Parathyroid adenoma (tissue), 2 donors: ENCODE measurements around the gene NHS.

ENCODE experiments used
- H2AFZ ChIP-seq: fragments of 300-600 bp; sonication (generic); one replicate; pipeline ENCODE4 v1.7.0; 2017; ENCODE audit warnings: antibody characterized with exemption, mild to moderate bottlenecking
- H3K27ac ChIP-seq: fragments of 300-600 bp; sonication (generic); one replicate; pipeline ENCODE4 v1.7.0; 2017
- H3K27me3 ChIP-seq: fragments of 300-600 bp; sonication (generic); one replicate; pipeline ENCODE4 v1.7.0; 2017; ENCODE audit warnings: low read length; ENCODE audit not compliant: control insufficient read depth, insufficient read depth
- H3K36me3 ChIP-seq: fragments of 300-600 bp; sonication (generic); one replicate; pipeline ENCODE4 v1.7.0; 2017; ENCODE audit warnings: low read length; ENCODE audit not compliant: control insufficient read depth, insufficient read depth
- H3K4me1 ChIP-seq: fragments of 300-600 bp; sonication (generic); one replicate; pipeline ENCODE4 v1.7.0; 2017; ENCODE audit warnings: control low read depth
- H3K4me2 ChIP-seq: fragments of 300-600 bp; sonication (generic); one replicate; pipeline ENCODE4 v1.7.0; 2017; ENCODE audit warnings: low read length
- H3K4me3 ChIP-seq: fragments of 300-600 bp; sonication (generic); one replicate; pipeline ENCODE4 v1.7.0; 2017; ENCODE audit warnings: low read depth, low read length
- H3K79me2 ChIP-seq: fragments of 300-600 bp; sonication (generic); one replicate; pipeline ENCODE4 v1.7.0; 2017; ENCODE audit warnings: control low read depth
- H3K9ac ChIP-seq: fragments of 300-600 bp; sonication (generic); one replicate; pipeline ENCODE4 v1.7.0; 2017; ENCODE audit warnings: mild to moderate bottlenecking
- H3K9me3 ChIP-seq: fragments of 300-600 bp; sonication (generic); one replicate; pipeline ENCODE4 v1.7.0; 2017; ENCODE audit warnings: low read length; ENCODE audit not compliant: control insufficient read depth
- CTCF ChIP-seq: fragments of 300-600 bp; sonication (generic); IDR thresholded peaks from one replicate; pipeline ENCODE4 v1.7.0; 2017; ENCODE audit warnings: antibody characterized with exemption, mild to moderate bottlenecking
- donor health status: primary hyperparathyroidism.

Gene NHS

GRCh38 chrX:17732138-17732783, 357.3 kb downstream of the NHS start:
- no peaks in the 10 kb centered on the region for H3K36me3 ChIP-seq
- H3K27me3 ChIP-seq: no peaks in the 10 kb centered on the region
- no peak overlapping the region for H3K9ac ChIP-seq
- H3K4me1 ChIP-seq: no peaks in the 10 kb centered on the region
- H3K9me3 ChIP-seq: no peaks in the 10 kb centered on the region
- no peak overlapping the region for H3K4me2 ChIP-seq
- no peaks in the 10 kb centered on the region for H3K79me2 ChIP-seq
- H3K27ac ChIP-seq: no peak overlapping the region
- no peak for TF ChIP-seq CTCF
- no peak overlapping the region for H2AFZ ChIP-seq
- no peak overlapping the region for H3K4me3 ChIP-seq

- H3K9ac ChIP-seq: no peak overlapping the region
- H3K27me3 ChIP-seq: no peaks in the 10 kb centered on the region
- H3K9me3 ChIP-seq: no peaks in the 10 kb centered on the region
- no peak overlapping the region for H3K4me2 ChIP-seq
- no peak for TF ChIP-seq CTCF
- H3K36me3 ChIP-seq: no peaks in the 10 kb centered on the region
- H3K4me3 ChIP-seq: no peak overlapping the region
- H3K4me1 ChIP-seq: no peaks in the 10 kb centered on the region
- peaks cover 1% of the 10 kb centered on the region for H3K79me2 ChIP-seq
- H2AFZ ChIP-seq: peak overlapping the region; percentile 74
- H3K27ac ChIP-seq: peak overlapping the region; percentile 75
These were observed 360.4 kb downstream of the NHS start for GRCh38 chrX:17735406-17735805.

GRCh38 chrX:17736478-17736855, 361.5 kb downstream of the NHS start:
- no peak overlapping the region for H3K9ac ChIP-seq
- no peaks in the 10 kb centered on the region for H3K36me3 ChIP-seq

GRCh38 chrX:17736856-17737709, 362.1 kb downstream of the NHS start, which contains the start of gene SCML1:
SCML1 (plus strand) TSS chrX:17737493; CDS start chrX:17744187, 6,694 bp downstream.
- H3K4me2 ChIP-seq: peak within 1 kb of the TSS; percentile 93
- H3K36me3 ChIP-seq: no peaks in the 10 kb centered on the region
- no peaks in the 10 kb centered on the region for H3K27me3 ChIP-seq
- no peaks in the 10 kb centered on the region for H3K4me1 ChIP-seq
- peak within 1 kb of the TSS; percentile 86 for H2AFZ ChIP-seq
- H3K9me3 ChIP-seq: no peaks in the 10 kb centered on the region
- H3K9ac ChIP-seq: peak within 1 kb of the TSS; percentile 19
- peaks cover 3% of the 10 kb centered on the region for H3K79me2 ChIP-seq
- H3K4me3 ChIP-seq: peak within 1 kb of the TSS; percentile 77
- peak within 1 kb of the TSS; percentile 87 for H3K27ac ChIP-seq
- no peak for TF ChIP-seq CTCF

More at GRCh38 chrX:17736478-17736855, 361.5 kb downstream of the NHS start:
- TF ChIP-seq CTCF: no peak
- peaks cover 3% of the 10 kb centered on the region for H3K79me2 ChIP-seq
- peak overlapping the region; percentile 57 for H3K4me2 ChIP-seq
- peak overlapping the region; percentile 49 for H3K4me3 ChIP-seq
- no peaks in the 10 kb centered on the region for H3K4me1 ChIP-seq
- no peaks in the 10 kb centered on the region for H3K9me3 ChIP-seq
- H3K27ac ChIP-seq: peak overlapping the region; percentile 75
- H3K27me3 ChIP-seq: no peaks in the 10 kb centered on the region
- H2AFZ ChIP-seq: peak overlapping the region; percentile 74
